IPS-18a (cell line): ENCODE data around the gene PGBD5.

Experiments used
- H3K27ac ChIP-seq: one replicate; pipeline ENCODE4 v1.5.1; 2013; ENCODE audit warnings: low read length
- H3K27me3 ChIP-seq: one replicate; pipeline ENCODE4 v1.6.1; 2013; ENCODE audit warnings: mild to moderate bottlenecking, low read length; ENCODE audit not compliant: control insufficient read depth, insufficient read depth
- H3K36me3 ChIP-seq: one replicate; pipeline ENCODE4 v1.6.1; 2013; ENCODE audit warnings: low read depth, low read length; ENCODE audit not compliant: control insufficient read depth
- H3K4me1 ChIP-seq: one replicate; pipeline ENCODE4 v1.6.1; 2013; ENCODE audit warnings: low read depth, low read length; ENCODE audit not compliant: control insufficient read depth
- H3K4me3 ChIP-seq: one replicate; pipeline ENCODE4 v1.5.1; 2013; ENCODE audit warnings: low read length
- H3K9ac ChIP-seq: one replicate; pipeline ENCODE4 v1.6.1; 2013; ENCODE audit warnings: mild to moderate bottlenecking, low read length, moderate library complexity
- H3K9me3 ChIP-seq: one replicate; pipeline ENCODE4 v1.6.1; 2013; ENCODE audit warnings: low read depth, low read length; ENCODE audit not compliant: control insufficient read depth

The PGBD5 gene

DNA sequence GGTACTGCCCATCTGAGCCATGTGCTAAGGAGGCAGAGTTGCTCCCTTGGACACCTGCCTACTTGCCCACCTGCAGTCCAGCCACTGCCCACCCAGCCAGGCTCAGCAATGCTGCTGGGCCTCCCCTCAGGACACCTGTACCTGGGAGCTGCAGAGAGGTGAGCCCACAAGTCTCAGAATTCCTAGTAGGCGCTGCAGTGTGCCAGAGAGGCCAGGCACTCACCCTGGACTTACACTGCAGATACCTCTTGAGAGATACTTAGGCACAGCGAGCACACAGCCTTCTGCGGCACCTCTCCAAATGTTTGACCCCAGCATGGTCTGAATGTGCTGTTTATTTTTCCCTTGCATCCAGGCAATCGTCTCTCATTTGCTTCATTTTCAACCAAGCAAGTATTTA is 71.0 kb downstream of the PGBD5 start:
- Histone ChIP-seq H3K9me3 (no peaks in the 10 kb centered on the region), H3K27ac (no peak overlapping the region)

GRCh38 chr1:230354005-230354404 is 72.1 kb downstream of the PGBD5 start:
- Histone ChIP-seq H3K27ac (no peak overlapping the region), H3K4me1 (no peaks in the 10 kb centered on the region), H3K9ac (no peak overlapping the region), H3K4me3 (no peak overlapping the region), H3K27me3 (no peaks in the 10 kb centered on the region), H3K36me3 (peaks cover 29% of the 10 kb centered on the region), H3K9me3 (no peaks in the 10 kb centered on the region)

More for the DNA sequence above, 71.0 kb downstream of the PGBD5 start:
- Histone ChIP-seq H3K4me3 (no peak overlapping the region), H3K27me3 (no peaks in the 10 kb centered on the region), H3K9ac (no peak overlapping the region), H3K36me3 (peaks cover 21% of the 10 kb centered on the region), H3K4me1 (no peaks in the 10 kb centered on the region)

- Histone ChIP-seq H3K36me3 (peaks cover 41% of the 10 kb centered on the region), H3K4me3 (no peak overlapping the region), H3K9ac (no peak overlapping the region), H3K9me3 (no peaks in the 10 kb centered on the region), H3K4me1 (no peaks in the 10 kb centered on the region), H3K27me3 (no peaks in the 10 kb centered on the region), H3K27ac (no peak overlapping the region)
Observed at GRCh38 chr1:230352537-230352936, 73.6 kb downstream of the PGBD5 start.

DNA sequence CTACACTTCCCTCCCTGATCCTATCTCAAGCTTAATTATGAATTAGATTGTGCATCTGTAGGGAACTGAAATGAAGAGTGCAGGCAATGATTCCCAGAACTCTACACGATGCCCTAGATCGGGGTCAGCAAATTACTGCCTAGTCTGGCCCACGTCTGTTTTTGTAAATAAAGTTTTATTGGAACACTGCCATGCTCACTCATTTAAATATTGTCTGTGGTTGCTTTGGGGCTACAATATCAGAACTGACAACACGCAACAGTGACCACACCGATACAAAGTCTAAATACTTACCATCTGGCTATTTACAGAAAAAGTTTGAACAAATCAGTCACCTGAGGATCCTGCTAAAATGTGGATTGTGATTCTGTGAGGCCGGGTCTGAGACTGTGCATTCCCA is 74.1 kb downstream of the PGBD5 start:
- no peaks in the 10 kb centered on the region for H3K9me3 ChIP-seq
- H3K27ac ChIP-seq: no peak overlapping the region
- no peaks in the 10 kb centered on the region for H3K27me3 ChIP-seq
- no peak overlapping the region for H3K9ac ChIP-seq
- H3K4me1 ChIP-seq: no peaks in the 10 kb centered on the region
- peaks cover 41% of the 10 kb centered on the region for H3K36me3 ChIP-seq
- no peak overlapping the region for H3K4me3 ChIP-seq

- Histone ChIP-seq H3K9ac (no peak overlapping the region), H3K9me3 (no peaks in the 10 kb centered on the region), H3K27me3 (no peaks in the 10 kb centered on the region), H3K36me3 (peaks cover 41% of the 10 kb centered on the region), H3K27ac (no peak overlapping the region), H3K4me3 (no peak overlapping the region), H3K4me1 (no peaks in the 10 kb centered on the region)
Observed at GRCh38 chr1:230351514-230351913, 74.6 kb downstream of the PGBD5 start.

DNA sequence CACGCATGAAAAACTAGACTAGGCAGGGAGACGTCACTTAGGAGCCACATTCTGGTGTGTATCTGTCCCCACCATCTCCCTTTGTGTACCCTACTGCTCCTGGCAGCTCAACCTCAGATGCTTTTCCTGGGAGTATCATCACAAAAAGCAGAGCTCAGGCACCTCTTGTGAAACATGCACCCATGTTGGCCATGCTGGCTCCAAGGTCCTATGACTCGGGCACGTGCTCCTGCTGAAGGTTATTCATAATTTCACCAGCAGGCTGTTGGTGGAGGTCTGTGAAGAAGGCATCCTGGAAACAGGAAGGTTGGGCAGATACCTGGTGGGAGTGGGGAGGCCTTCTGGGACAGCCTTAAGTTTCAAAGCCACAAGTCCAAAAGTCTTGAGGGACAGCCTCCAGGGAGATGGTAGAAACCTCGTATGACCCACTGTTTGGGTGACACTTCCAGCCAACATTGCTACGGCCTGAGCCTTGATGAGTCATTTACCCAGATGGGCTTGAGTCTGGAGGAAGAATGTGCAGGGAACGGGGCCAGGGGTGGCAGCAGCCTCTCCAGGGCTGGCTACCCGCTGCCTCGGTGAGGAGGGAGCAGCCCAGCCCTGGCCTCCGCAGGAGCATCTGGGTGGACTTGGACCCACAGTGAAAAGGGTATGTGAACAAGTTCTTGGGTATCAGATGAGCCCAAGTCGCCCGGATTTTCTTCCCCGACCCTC is 75.8 kb downstream of the PGBD5 start:
- Histone ChIP-seq H3K27ac (no peak overlapping the region), H3K4me1 (no peaks in the 10 kb centered on the region), H3K9ac (no peak overlapping the region), H3K9me3 (no peaks in the 10 kb centered on the region), H3K27me3 (no peaks in the 10 kb centered on the region), H3K36me3 (peaks cover 35% of the 10 kb centered on the region), H3K4me3 (no peak overlapping the region)

DNA sequence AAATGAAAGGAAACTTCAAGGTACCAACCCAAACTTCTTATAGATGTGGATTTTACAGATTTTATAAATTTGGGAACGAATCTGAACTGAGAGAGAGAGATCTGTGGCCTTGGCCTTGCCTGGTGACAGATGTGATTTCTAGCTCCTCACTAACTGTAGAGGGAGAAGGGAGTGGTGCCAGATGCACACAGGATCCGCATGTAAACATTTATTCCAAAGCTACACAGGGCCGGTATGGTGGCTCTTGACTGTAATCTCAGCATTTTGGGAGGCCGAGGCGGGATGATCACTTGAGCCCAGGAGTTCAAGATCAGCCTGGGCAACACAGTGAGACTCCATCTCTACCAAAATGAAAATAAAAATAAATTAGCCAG is 77.1 kb downstream of the PGBD5 start:
- Histone ChIP-seq H3K9me3 (no peaks in the 10 kb centered on the region), H3K27ac (no peak overlapping the region), H3K36me3 (peaks cover 34% of the 10 kb centered on the region), H3K27me3 (no peaks in the 10 kb centered on the region), H3K4me3 (no peak overlapping the region), H3K4me1 (no peaks in the 10 kb centered on the region), H3K9ac (no peak overlapping the region)

DNA sequence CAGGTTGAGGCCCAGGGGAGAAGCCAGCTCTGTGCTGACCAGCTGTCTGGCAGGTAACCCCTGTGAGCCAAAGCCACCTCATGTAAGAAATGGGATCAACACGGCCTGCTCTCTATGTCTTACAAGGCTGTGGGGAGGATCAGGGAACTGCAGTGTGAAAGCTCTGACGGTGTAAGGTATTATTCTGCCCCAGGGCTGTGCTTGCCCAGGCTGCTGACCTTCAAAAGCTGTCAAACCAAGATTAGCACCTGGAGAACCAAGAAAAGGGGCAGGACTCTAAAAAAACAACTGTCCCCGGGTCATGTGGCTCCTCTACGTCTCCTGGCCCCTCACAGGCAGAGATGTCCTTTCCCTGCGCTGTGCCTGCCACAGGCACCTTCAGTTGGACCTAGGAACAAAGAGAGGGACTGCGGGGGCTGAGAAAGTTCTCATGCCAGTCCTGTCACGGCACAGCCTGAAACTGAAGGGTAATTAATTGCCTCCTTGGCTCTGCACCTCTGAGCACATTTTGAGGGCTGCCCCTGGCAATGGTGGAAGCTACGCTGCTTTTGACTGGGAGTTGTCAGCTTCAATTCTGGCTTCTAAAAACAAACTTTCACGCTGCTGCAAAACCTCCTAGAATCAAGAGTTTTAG is 77.6 kb downstream of the PGBD5 start:
- Histone ChIP-seq H3K27me3 (no peaks in the 10 kb centered on the region), H3K36me3 (peaks cover 33% of the 10 kb centered on the region), H3K9me3 (no peaks in the 10 kb centered on the region), H3K9ac (no peak overlapping the region), H3K4me3 (no peak overlapping the region), H3K27ac (no peak overlapping the region), H3K4me1 (no peaks in the 10 kb centered on the region)

GRCh38 chr1:230347896-230348295 is 78.2 kb downstream of the PGBD5 start:
- no peak overlapping the region for H3K27ac ChIP-seq
- no peaks in the 10 kb centered on the region for H3K4me1 ChIP-seq
- H3K27me3 ChIP-seq: no peaks in the 10 kb centered on the region
- H3K9ac ChIP-seq: no peak overlapping the region
- peaks cover 30% of the 10 kb centered on the region for H3K36me3 ChIP-seq
- no peaks in the 10 kb centered on the region for H3K9me3 ChIP-seq
- H3K4me3 ChIP-seq: no peak overlapping the region

- Histone ChIP-seq H3K4me1 (no peaks in the 10 kb centered on the region), H3K27ac (no peak overlapping the region), H3K4me3 (no peak overlapping the region), H3K27me3 (no peaks in the 10 kb centered on the region), H3K36me3 (peaks cover 25% of the 10 kb centered on the region), H3K9ac (no peak overlapping the region), H3K9me3 (no peaks in the 10 kb centered on the region)
Observed at GRCh38 chr1:230345139-230345885, 80.8 kb downstream of the PGBD5 start.

GRCh38 chr1:230342699-230343098 is 83.4 kb downstream of the PGBD5 start:
- H3K27ac ChIP-seq: no peak overlapping the region
- H3K4me1 ChIP-seq: no peaks in the 10 kb centered on the region
- no peak overlapping the region for H3K9ac ChIP-seq
- no peaks in the 10 kb centered on the region for H3K9me3 ChIP-seq
- H3K27me3 ChIP-seq: no peaks in the 10 kb centered on the region
- peaks cover 5% of the 10 kb centered on the region for H3K36me3 ChIP-seq
- H3K4me3 ChIP-seq: no peak overlapping the region
